ENCODE data around the gene SLC16A2. TPM values are rescaled to one million over a fixed set of nuclear protein-coding genes. Genes with fewer than 3 reads are reported as not detected.
"Not testable (repeated sequence)": the region's sequence is repeated elsewhere in the genome, so short reads cannot be mapped to it uniquely, and the experiment has no call there.

Gene SLC16A2
- total RNA-seq, 1 donor, result 28.5 TPM

- no peak for DNase-seq (ENCODE audit: low read depth)
- no peak overlapping the region for H3K4me3 ChIP-seq (ENCODE audit: low read depth, low read length)
- TF ChIP-seq, protein P1, sequence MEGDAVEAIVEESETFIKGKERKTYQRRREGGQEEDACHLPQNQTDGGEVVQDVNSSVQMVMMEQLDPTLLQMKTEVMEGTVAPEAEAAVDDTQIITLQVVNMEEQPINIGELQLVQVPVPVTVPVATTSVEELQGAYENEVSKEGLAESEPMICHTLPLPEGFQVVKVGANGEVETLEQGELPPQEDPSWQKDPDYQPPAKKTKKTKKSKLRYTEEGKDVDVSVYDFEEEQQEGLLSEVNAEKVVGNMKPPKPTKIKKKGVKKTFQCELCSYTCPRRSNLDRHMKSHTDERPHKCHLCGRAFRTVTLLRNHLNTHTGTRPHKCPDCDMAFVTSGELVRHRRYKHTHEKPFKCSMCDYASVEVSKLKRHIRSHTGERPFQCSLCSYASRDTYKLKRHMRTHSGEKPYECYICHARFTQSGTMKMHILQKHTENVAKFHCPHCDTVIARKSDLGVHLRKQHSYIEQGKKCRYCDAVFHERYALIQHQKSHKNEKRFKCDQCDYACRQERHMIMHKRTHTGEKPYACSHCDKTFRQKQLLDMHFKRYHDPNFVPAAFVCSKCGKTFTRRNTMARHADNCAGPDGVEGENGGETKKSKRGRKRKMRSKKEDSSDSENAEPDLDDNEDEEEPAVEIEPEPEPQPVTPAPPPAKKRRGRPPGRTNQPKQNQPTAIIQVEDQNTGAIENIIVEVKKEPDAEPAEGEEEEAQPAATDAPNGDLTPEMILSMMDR (IDR thresholded peaks at IDR 0.05; ENCODE audit: insufficient read depth, low read length), result no peak
Observed at GRCh38 chrX:74464722-74465121, 43.4 kb downstream of the SLC16A2 start.

DNA sequence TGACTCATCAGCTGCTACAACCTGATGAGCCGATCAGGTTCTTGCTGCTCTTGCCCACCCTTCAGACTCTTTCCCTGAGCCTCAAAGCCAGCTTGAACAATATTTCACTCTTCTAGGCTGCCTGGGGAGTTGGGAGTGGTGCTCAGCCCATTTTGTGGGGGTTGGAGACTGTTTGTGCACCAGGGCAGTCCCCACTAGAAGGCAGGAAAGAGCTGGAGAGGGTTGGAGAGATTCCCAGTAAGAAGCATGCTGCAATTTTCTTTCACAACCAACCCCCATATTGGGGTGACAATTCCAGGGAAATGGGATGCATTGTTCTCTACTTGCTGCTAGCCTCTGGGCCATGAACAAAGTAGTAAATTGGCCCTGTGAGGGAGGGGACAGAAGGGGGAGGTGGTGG is 44.1 kb downstream of the SLC16A2 start:
- no peak overlapping the region for H3K4me3 ChIP-seq (ENCODE audit: low read depth, low read length)
- TF ChIP-seq, protein P1 (IDR thresholded peaks at IDR 0.05; ENCODE audit: insufficient read depth, low read length), result peak; percentile 37
- DNase-seq (ENCODE audit: low read depth), result peak; percentile 50

DNA sequence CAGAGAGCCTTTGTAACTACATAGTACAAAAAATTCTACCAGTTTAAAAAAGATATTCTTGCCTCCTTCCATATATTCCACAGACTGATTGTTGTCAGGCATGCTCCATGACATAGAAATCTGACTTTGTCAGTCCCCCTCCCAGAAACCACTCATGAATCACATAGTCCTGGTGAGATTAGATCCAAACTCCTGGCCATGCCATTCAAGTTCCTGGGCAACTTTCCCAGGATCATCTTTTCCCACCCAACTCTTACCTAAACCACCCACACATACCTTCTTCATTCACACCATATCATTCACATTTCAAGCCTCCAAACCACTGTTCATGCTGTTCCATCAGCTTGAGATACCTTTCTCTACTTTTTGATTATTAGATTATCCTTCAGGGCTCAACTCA is 46.4 kb downstream of the SLC16A2 start:
- H3K4me3 ChIP-seq (ENCODE audit: low read depth, low read length), result no peak overlapping the region
- peak; percentile 4 for DNase-seq (ENCODE audit: low read depth)
- TF ChIP-seq, protein P1 (IDR thresholded peaks at IDR 0.05; ENCODE audit: insufficient read depth, low read length), result no peak

DNA sequence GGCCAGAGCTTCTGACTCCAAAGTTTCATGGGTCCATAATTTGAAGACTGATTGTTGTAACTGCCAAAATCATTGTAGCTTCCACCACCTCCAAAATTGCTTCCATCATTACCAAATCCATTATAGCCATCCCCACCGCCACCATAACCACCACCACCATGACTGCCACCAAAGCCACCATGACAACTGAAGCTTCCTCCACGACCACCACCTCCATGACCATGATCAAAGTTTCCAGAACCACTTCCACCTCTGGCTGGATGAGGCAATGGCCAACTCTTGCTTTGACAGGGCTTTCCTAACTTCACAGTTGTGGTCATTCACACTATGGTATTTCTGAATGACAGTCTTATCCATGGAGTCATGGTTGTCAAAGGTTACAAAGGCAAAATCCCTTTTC is 51.8 kb downstream of the SLC16A2 start:
- DNase-seq (ENCODE audit: low read depth); H3K4me3 ChIP-seq (ENCODE audit: low read depth, low read length): not testable (repeated sequence)

DNA sequence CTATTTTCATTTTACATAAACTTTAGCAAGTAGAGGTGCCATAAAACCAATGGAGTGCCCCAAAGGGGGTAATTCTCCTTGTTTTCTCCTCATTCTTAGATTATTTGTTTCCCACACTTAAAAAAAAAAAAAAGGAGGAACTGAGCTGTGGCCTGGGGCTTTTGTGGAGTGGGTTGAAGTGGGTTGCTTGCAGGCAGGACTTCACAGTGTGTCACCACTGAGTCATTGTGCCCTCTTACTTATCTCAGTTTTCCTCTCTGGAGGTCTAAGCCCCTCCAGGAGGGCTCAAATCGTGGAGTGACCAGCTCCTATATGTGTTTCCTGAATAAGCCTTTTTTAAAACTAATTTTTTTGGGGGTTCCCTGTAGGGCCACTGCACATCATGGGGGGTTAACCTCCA is 69.0 kb downstream of the SLC16A2 start:
- DNase-seq (ENCODE audit: low read depth), result no peak

DNA sequence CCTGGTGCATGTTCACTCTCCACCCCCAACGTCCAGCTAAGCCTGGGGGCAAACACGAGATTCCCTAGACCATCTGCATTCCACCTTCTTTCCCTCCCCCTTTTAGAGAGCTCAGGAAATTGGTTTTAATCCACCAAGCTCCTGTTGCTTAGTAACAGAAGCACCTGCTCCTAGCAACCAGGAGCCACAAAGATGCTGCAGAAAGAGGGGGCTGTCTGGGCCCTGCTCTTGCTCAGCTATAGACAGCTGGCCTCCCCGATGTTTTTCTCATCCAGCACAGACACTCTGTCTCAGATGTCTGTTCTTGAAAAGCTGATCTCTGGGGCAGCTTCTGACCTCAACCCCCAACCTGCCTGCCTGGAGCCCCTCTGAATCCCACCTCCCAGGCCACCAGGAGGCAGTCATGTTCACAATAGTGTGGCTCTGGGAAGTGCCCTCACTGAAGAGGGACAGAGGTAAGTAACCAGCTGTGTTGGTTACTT is 71.5 kb downstream of the SLC16A2 start:
- no peak overlapping the region for H3K4me3 ChIP-seq (ENCODE audit: low read depth, low read length)
- TF ChIP-seq, protein P1 (IDR thresholded peaks at IDR 0.05; ENCODE audit: insufficient read depth, low read length), result no peak
- no peak for DNase-seq (ENCODE audit: low read depth)

More for the DNA sequence above, 69.0 kb downstream of the SLC16A2 start:
- TF ChIP-seq, protein P1 (IDR thresholded peaks at IDR 0.05; ENCODE audit: insufficient read depth, low read length), result no peak
- no peak overlapping the region for H3K4me3 ChIP-seq (ENCODE audit: low read depth, low read length)

DNA sequence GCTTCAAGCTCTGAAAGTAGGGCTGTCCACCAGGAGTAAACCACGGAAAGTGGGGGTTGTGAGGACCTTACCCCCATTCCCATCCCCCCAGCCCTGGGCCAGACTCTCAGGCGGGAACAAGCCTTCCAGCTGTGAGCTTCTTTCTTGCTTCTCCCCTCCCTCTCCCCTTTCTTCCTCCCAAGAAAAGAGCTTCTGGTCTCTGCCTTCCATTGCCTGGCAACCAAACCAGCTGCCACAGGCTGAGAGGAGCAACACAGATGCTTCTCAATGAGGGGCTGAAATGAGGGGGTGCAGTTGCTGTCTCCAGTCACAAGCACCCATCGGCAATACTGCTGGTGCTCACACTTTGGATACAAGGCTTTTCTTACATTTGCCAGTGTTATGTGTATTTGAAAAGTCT is 72.5 kb downstream of the SLC16A2 start:
- H3K4me3 ChIP-seq (ENCODE audit: low read depth, low read length), result no peak overlapping the region
- TF ChIP-seq, protein P1 (IDR thresholded peaks at IDR 0.05; ENCODE audit: insufficient read depth, low read length), result no peak
- DNase-seq (ENCODE audit: low read depth), result no peak

Measured in fibroblast of the aortic adventitia (primary cell).